ENCODE results near the gene FUNDC2. TPM values are rescaled to one million over a fixed set of nuclear protein-coding genes. Genes with fewer than 3 reads are reported as not detected.

FUNDC2 gene
- total RNA-seq, 2 experiments from 2014 or later, result 37.2 to 37.4 TPM

GRCh38 chrX:154991039-154991438 is 35.6 kb upstream of the FUNDC2 start:
- no peaks in the 10 kb centered on the region for H3K27me3 Mint-ChIP-seq
- no peaks in the 10 kb centered on the region for H3K4me1 Mint-ChIP-seq (ENCODE audit: low read depth)
- no peak for TF ChIP-seq CTCF (IDR thresholded peaks at IDR 0.05)
- ChIA-PET POLR2A (no interaction called here), CTCF (no interaction called here)
- ATAC-seq (ENCODE audit: poor library complexity), result no peak
- Histone ChIP-seq H3K4me1 (ENCODE audit: insufficient read depth, low read length) (no peaks in the 10 kb centered on the region), H3K36me3 (ENCODE audit: insufficient read depth, low read length) (no peaks in the 10 kb centered on the region), H3K27me3 (ENCODE audit: control insufficient read depth in 1 of 2, insufficient read depth in 2 of 2, low read length in 2 of 2) (no peaks in the 10 kb centered on the region), H3K9me3 (ENCODE audit: control insufficient read depth in 1 of 2, insufficient read depth in 1 of 2, low read length in 2 of 2) (no peaks in the 10 kb centered on the region), H3K4me3 (ENCODE audit: low read length) (no peak overlapping the region), H3K27ac (ENCODE audit: low read depth in 1 of 2, low read length in 2 of 2) (no peak overlapping the region)
- no peaks in the 10 kb centered on the region for H3K36me3 Mint-ChIP-seq (ENCODE audit: low read depth)
- intact Hi-C loops (cut with DNase I, micrococcal nuclease), result no loop called here
- H3K9me3 Mint-ChIP-seq, result no peaks in the 10 kb centered on the region
- no peak overlapping the region for H3K27ac Mint-ChIP-seq
- no peak overlapping the region for H3K4me3 Mint-ChIP-seq
- no peak for DNase-seq

- intact Hi-C loops (cut with DNase I, micrococcal nuclease), result no loop called here
- TF ChIP-seq CTCF (IDR thresholded peaks at IDR 0.05), result no peak
- Mint-ChIP-seq H3K9me3 (no peaks in the 10 kb centered on the region), H3K27ac (no peak overlapping the region), H3K4me1 (ENCODE audit: low read depth) (no peaks in the 10 kb centered on the region), H3K4me3 (no peak overlapping the region), H3K27me3 (no peaks in the 10 kb centered on the region), H3K36me3 (ENCODE audit: low read depth) (no peaks in the 10 kb centered on the region)
- ATAC-seq (ENCODE audit: poor library complexity), result no peak
- CTCF ChIA-PET, result no interaction called here
- H3K27me3 ChIP-seq (ENCODE audit: control insufficient read depth in 1 of 2, insufficient read depth in 2 of 2, low read length in 2 of 2), result no peaks in the 10 kb centered on the region
- DNase-seq, result no peak
- H3K36me3 ChIP-seq (ENCODE audit: insufficient read depth, low read length), result no peaks in the 10 kb centered on the region
- H3K9me3 ChIP-seq (ENCODE audit: control insufficient read depth in 1 of 2, insufficient read depth in 1 of 2, low read length in 2 of 2), result no peaks in the 10 kb centered on the region
- no peaks in the 10 kb centered on the region for H3K4me1 ChIP-seq (ENCODE audit: insufficient read depth, low read length)
- H3K4me3 ChIP-seq (ENCODE audit: low read length), result no peak overlapping the region
- H3K27ac ChIP-seq (ENCODE audit: low read depth in 1 of 2, low read length in 2 of 2), result no peak overlapping the region
- POLR2A ChIA-PET, result no interaction called here
Observed at GRCh38 chrX:154991476-154991875, 35.2 kb upstream of the FUNDC2 start.

- intact Hi-C loops (cut with DNase I, micrococcal nuclease), result no loop called here
- no peaks in the 10 kb centered on the region for H3K36me3 ChIP-seq (ENCODE audit: insufficient read depth, low read length)
- H3K27me3 Mint-ChIP-seq, result peaks cover 5% of the 10 kb centered on the region
- no peaks in the 10 kb centered on the region for H3K4me1 ChIP-seq (ENCODE audit: insufficient read depth, low read length)
- no peak overlapping the region for H3K27ac Mint-ChIP-seq
- no peaks in the 10 kb centered on the region for H3K9me3 ChIP-seq (ENCODE audit: control insufficient read depth in 1 of 2, insufficient read depth in 1 of 2, low read length in 2 of 2)
- no peak overlapping the region for H3K27ac ChIP-seq (ENCODE audit: low read depth in 1 of 2, low read length in 2 of 2)
- no peaks in the 10 kb centered on the region for H3K36me3 Mint-ChIP-seq (ENCODE audit: low read depth)
- POLR2A ChIA-PET, result no interaction called here
- CTCF ChIA-PET, result no interaction called here
- TF ChIP-seq CTCF (IDR thresholded peaks at IDR 0.05), result no peak
- H3K4me3 Mint-ChIP-seq, result no peak overlapping the region
- DNase-seq (no peak), ATAC-seq (ENCODE audit: poor library complexity) (no peak)
- H3K9me3 Mint-ChIP-seq, result no peaks in the 10 kb centered on the region
- no peak overlapping the region for H3K4me3 ChIP-seq (ENCODE audit: low read length)
- no peaks in the 10 kb centered on the region for H3K27me3 ChIP-seq (ENCODE audit: control insufficient read depth in 1 of 2, insufficient read depth in 2 of 2, low read length in 2 of 2)
- H3K4me1 Mint-ChIP-seq (ENCODE audit: low read depth), result no peaks in the 10 kb centered on the region
Observed at GRCh38 chrX:154998204-154998880, 28.3 kb upstream of the FUNDC2 start.

Data from CD4-positive, alpha-beta T cell (primary cell).